Left forelimb (tissue), 1 donor: ENCODE measurements around the gene GEN1.

Experiments
- DNase-seq: peaks from one replicate; pipeline ENCODE4 v3.0.0-alpha.2; 2018; ENCODE audit warnings: low spot score

GEN1 gene

DNA sequence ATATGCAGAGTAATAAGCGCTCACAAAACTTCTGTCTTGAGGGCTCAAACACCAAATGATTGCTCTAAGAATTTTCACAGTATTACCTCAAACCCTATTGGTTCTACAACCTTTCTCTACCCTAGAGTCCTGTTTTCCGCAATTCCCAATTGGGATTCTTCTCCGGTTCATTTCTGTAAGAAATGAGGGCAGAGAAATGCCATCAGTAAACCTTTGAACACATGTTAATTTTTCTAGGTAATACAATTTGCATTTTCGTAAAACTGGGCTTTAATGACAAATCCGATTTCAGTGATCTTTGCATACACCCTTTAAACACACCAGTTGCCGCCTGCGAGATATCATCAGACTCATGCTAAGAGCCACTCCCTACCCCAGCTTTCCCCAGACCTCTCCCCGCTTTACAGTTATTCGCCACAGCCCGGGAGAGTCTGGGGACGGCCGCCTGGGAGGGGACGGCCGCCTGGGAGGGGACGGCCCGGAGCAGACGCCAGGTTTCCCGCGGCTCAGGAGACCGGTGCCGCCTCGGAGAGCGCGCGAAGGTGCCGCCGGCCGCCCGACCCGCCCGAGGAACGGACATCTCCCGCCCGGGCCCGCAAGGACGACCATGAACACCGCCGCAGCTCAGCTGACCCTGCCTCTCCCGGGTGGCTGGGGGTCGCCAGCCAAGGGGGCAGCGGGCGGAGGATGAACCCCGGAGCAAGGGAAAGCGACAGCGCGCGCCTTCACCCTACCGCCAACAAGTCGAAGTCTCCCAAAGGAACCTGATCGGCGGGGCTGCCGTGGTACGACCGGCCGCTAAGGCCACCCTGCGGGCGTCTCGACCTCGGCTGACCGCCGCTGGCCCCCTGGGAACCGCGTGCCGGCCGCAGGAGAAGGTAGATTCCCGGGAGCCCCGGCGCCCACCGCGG lies 791 bp upstream of the GEN1 start:
- no peak for DNase-seq

DNA sequence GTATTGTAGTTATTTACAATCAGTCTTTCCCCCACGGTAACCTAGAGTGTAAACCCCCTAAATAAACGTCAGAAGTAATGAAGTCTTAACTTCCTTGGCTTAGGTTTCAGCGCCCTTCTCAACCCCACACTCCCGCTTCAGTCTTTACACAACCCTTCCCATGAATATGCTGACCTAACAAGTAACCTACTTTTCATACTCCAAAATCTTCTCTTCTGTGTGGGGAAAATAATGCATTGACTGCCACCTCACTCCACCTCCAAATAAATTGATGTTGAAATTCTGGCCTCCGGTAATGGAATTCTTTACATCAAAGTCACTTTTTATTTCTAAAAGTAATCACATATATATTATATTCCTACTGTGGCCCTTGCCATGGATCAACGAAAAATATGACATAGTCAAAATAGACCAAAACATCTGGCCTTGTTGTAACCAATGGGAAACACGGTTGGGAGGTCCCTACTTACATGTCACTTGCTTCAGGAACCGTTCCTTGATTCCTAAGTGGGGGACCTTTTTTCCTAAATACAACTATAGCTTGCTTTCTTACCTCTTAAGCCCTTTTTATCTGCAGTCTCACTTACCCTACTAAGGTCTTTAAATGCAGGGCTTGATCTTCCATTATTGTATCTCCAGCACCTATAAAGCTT lies 961 bp downstream of the GEN1 start:
- DNase-seq, result no peak

DNA sequence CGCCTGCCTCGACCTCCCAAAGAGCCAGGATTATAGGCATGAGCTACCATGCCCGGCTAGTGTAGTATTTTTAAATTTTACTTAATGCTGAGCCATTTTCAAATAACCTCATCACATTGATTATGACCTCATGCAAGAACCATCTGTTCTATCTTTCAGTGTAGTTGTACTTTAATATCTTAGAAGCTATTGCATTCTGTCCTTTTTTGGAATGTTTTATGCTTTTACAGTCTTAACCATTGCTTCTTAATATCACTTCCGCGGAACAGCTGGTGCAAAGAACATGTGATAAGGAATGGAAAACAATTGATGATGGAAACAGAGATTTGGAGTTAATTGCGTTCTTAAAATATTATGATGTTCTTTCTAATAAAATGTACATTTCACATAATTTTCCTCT lies 2.7 kb downstream of the GEN1 start:
- no peak for DNase-seq

DNA sequence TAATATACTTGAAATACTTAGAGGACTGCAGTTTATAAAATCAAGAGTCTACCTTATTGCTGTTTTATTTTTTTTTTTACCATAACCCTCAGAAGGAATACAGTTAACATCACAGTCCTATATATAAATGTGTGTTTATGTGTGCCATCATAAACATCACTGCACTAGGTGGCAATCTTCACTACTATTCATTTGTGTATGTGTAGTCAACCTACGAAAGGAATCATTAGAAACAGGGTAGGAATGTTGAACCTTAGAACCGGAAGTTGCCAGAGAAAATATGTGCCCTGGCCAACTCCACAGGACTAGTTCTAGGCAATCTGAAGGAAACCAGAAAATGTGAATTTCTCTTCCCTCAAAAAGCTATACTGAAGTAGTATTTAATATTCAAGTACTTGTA lies 3.4 kb downstream of the GEN1 start:
- DNase-seq, result no peak

DNA sequence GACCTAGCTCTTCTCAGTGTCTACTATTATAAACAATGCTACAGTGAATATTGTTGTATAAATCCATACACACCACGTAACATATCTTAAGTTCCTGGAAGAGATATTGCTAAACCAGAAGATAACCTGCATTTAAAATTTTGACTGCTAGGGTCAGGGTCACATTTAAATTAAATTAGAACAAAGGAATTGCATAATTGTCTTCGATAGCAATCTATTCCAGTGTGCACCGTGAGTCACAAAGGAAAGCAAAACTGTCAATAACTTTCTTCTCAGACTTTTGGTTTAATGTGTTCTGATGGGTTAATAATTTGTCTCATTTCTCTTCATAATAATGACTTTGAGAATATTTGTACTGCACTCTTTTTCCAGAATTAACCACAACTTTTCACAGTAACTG lies 4.2 kb downstream of the GEN1 start:
- no peak for DNase-seq

DNA sequence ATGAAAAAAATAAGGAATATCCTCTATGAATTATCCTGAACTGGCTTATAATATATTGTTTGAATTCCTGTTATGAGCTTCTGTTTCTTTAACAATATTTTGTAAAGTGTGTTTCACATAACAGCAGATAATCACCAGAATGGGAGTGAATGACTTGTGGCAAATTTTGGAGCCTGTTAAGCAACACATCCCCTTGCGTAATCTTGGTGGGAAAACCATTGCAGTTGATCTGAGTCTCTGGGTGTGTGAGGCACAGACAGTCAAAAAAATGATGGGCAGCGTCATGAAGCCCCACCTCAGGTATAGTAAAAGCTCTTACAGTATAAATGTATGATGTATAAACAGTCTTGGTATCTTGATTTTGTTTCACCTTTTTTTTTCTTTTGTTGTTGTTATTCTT lies 5.9 kb downstream of the GEN1 start:
- DNase-seq, result no peak

DNA sequence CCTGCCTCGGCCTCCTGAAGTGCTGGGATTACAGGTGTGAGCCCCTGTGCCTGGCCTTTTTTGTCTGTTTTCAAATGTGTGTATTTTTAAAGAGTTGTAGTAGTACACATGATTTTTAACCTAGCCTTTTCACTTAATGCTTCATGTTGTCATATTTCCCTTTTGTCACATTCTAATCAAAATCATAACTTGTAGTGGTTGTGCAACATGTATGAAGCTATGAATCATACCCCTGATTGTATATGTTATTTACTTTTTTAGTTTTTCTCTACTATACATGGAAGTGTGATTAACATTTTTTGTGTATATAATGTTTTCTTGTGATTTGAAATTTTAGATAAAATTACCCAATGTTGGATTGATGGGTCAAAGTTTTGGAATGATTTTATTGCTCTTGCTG lies 8.5 kb downstream of the GEN1 start:
- no peak for DNase-seq

DNA sequence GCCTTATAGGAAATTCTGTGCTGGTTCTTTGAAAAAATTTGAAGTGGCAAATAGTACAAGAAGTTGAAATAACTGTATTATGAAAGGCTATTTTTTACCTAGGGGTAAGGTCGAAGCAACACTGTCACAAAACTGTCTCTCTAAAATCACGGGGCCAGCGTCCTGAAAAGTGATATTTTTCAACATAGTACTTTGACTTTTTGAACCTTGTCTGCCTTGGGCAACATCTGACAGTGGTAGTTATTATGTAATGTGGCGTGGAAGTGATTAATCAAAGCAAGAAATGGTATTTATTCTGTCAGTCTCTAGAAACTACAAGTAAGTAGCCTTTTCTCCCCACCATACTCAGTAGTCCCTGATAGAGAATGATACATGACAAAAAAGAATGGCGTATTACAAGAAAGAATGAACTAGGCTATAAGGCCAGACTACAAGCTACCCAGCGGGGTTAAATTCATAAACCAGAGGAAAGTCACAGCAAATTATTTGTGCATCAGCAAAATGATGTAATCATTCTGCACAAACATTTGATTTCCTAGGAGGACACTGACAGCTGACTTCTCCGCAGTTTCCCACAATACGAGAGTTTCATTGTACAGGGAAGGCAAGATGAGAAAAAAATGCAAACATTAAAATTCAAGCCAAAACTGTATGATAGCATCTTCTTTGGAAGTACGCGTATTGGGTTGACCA lies 9.8 kb downstream of the GEN1 start:
- no peak for DNase-seq

DNA sequence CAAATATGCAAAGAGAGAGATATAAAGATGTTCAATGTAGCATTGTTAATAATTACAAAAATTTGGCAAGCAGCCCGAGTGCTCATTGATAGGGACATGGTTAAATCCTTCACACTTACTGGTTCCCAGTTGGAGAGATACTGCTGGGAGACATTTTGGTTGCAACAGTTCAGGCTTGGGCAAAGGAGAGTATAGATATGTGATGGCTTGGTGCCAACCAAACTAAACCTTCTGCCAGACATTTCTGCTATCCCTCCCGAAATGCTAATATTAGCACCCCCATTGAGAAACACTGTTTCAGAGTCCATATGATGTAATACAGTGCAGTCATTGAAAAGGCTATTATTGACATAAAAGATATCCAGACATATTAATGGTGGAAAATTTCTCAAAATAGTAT lies 11.5 kb downstream of the GEN1 start:
- no peak for DNase-seq

DNA sequence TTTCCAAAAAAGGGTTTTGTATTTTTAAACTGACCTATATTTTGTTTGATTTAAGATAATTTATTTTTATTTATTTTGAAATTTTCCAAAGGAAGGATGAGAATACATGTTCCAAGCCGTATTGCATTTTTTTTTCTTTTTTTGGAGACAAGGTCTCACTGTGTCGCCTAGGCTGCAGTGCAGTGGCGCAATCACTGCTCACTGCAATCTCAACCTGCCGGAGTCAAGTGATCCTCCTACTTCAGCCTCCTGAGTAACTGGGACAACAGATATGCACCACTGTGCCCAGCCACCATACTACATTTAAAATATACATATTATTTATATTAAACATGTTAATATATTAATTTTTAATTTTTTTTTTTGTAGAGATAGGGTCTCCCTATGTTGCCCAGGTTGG lies 15.0 kb downstream of the GEN1 start:
- no peak for DNase-seq

DNA sequence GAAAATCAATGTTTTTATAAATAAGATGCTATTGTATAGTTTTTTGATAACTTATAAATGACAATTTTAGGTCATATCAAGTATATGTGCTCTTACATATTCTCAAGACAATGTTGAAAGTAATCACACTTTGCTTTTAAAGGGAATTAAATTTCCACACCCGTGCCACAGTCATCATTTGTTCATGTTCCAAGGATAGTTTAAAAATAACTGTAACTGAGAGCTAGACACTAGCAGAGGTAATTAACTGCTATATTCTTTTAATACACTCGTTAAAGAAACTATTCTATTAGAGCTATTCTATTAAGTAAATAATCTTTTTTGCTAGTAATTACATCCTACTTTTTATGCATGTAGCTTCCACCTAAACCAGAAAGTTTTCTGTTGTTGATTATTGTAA lies 18.0 kb downstream of the GEN1 start:
- no peak for DNase-seq

DNA sequence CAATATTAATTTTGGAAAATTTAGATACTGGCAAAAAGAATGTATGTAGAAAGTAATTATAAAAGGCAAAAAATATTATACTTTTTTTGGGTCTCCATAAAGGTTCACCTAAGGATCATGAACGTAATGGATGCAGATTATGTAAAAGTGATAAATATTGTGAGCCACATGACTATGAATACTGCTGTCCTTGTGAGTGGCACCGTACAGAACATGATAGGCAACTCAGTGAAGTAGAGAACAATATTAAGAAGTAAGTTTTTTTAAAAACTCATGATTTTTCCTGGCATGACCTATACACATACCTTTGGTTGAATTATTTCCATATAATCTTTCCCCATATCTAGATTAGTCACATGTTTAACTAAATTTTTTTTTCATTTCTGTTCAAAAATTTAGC lies 18.6 kb downstream of the GEN1 start:
- DNase-seq, result no peak

DNA sequence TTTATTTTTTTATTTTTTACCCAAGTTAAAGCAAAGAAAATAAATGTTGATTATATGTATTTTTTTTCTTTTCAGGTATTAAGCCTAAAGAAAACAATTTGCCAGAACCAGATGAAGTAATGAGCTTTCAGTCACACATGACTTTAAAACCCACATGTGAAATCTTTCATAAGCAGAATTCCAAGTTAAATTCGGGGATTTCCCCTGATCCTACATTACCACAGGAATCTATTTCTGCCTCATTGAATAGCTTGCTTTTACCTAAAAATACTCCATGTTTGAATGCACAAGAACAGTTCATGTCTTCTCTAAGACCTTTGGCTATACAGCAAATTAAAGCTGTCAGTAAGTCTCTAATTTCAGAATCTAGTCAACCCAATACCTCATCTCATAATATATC lies 26.6 kb downstream of the GEN1 start:
- no peak for DNase-seq

DNA sequence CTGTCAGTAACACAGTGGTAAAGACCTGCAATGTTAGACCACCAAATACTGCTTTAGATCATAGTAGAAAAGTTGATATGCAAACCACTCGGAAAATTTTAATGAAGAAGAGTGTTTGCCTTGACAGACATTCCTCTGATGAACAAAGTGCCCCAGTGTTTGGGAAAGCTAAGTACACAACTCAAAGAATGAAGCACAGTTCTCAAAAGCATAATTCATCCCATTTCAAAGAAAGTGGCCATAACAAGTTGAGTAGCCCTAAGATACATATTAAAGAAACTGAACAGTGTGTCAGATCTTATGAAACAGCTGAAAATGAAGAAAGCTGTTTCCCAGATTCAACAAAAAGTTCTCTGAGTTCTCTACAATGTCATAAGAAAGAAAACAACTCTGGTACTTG lies 27.5 kb downstream of the GEN1 start:
- no peak for DNase-seq

DNA sequence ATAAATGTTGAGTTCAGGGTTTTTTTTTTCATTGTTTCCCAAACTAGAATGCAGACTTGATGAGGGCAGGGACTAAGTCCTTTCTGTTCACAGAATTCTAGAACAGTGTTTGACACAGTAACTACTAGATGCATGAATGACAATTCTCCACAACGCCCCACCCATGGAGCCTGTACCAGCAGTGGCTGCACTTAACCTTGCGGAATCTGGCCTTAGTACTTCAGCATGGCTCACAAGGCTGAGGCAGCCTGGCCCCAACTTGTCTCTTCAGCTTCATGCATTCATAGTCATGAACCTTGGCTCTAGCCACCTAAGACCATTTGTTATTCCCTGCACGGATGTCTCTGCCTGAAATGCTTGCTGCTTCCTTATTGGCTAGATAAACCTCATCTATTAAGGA lies 32.8 kb downstream of the GEN1 start:
- DNase-seq, result no peak

DNA sequence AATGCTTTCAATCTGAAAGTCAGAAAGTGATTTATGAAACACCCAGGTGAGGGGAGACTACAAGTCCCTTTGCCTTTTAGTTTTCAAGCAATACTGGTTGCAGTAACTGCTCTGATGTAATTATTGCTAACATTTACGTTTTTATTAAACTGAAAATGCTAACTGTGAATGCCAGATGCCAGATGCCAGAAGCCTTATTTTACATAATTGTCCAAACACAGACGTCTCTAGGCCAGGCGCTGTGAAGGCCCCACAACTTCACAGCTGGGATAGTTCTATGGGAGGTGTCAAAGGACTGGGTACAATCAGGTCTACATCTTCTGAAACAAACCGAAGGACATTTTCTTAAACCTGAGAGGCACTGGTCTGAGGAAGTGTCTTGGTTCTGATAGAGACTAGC lies 34.8 kb downstream of the GEN1 start:
- no peak for DNase-seq

DNA sequence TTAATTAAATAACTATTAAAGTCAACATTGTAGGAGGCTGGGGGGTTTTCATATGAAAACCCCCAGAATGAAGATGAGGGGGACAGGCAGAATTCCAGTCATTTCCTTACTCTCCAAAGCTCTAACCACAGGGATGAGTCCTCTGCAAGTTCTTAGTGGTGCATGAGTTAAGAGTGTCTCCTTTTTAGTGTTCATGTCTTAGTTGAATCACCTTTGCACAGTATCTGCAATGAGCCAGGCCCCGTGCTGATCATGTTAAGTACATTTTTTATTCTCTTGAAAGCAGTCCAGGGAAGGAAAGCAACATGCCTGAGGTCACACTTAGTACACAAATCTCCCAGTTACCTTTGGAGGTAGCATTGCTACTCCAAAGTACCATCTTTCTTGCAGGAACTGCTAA lies 36.6 kb downstream of the GEN1 start:
- DNase-seq, result no peak

DNA sequence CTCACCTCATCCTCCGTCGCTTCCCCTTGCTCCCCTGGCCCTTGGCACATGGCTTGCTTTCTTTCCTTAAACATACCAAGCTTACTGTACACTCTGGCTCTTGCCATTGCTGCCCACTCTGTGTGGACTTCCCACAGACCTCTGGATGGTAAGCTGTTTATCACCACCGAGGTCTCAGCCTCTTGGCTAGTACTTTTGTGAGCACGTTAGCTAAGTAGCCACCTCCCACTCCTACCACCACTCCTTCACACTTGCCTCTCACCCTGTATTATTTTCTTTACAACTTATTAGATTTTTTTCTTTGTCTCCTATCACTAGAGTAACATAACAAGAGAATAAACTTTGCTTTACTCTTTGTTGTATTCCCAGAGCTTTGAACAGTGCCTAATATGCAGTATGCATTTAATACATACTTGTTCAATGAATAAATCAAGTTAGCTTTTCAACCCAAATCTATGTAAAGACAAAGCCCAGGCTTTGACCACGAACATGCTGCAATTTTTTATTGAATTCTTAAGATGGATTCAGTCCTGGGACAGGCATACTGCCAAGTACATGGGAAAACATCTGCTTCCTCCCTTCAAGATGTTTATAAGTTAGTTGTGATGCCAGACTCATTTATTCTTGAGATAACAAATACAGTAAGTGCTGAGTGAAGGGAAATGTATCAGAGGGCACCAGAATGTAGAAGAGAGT lies 37.3 kb downstream of the GEN1 start:
- no peak for DNase-seq

DNA sequence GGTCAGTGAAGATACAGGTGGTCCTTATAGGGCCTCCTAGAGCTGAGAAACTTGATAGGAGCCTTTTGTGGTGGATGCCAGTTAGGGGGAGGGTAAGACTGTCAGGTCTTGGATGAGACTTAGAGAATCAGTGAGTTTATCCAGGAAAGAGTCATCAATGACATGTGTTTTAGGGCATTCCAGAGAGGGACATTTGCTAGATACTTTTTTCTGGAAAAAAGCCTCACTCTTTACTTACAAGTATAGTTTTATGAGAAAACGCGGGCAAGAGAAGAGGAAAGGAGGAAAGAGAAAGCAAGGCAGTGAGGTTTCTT lies 37.8 kb downstream of the GEN1 start:
- no peak for DNase-seq

DNA sequence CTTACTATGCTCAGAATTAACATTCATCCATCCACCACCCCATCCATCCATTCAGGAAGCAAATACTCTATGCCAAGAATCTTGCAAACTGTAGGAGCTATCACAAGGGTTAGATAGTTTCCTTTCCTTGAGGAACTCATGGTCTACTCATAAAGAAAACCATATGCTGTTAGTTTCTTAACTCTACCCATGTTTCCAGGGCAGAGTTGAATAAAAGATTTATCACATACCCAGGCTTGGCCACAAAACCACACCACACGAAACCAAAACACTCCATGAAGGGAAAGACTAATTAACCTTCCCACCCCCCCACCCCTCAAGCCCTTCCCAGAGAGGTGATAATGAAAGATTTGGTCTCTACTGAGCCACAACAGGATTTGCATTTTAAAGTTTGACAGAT lies 38.6 kb downstream of the GEN1 start:
- no peak for DNase-seq

DNA sequence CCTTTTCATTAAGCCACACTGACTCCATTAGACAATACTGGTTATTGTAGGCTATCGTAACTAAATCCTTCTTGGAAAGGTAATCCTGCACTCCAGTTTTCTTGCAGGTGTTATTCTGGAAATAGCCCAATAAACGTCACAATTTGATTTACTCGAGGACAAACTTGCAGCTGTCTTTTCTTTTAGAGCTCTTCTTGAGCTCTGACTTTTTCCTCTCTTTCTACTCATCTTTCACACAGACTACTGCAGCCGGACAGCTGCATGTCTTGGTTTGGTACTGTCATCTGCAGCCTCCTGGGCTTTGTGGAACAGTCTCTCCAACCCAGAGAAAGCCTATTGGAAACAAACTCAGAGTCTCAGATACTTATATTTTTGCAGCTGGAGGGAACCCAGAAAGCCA lies 39.4 kb downstream of the GEN1 start:
- DNase-seq, result no peak

DNA sequence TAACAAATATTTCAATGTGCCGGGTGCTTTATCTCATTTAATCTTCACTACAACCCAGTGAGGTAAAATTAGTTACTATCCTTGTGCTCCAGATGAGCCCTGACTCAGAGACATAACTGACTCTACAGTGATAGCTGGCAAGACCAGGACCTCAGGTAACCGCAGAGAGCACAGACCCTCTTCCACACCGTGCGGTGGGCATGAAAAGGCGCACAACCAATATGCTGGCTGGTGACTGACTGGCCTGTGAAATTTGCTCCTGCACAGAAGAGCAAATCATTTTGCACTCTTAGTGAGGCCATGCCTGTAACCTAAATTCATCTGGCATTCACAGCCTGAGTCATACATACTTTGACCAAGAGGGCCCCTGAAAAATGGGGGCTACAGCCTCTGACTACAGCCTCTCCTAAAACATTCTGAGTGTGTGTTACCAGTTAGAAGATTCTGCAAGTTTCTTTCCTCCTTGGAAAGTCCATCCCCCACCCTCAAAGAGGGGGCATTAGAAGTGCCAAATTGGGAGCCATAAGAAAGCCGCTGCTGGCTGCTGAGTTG lies 39.9 kb downstream of the GEN1 start:
- DNase-seq, result no peak
